IMR-90 (cell line): Measurements from ENCODE around the gene APC2. TPM values are rescaled to one million over a fixed set of nuclear protein-coding genes. Genes with fewer than 3 reads are reported as not detected.

Experiments used
- ATAC-seq: fragments of 200-7000 bp; cut with Tn5 transposase; 2 replicates; pipeline ENCODE4 v1.9.1; 2020; ENCODE audit warnings: low read depth, mild to moderate bottlenecking, moderate library complexity
- BruUV-seq: library from RNA; stranded (reverse); fragments of 400-500 nt; replicated peaks from 2 replicates; lab custom pipeline; 2021; lab: Mats Ljungman, UMichigan
- CTCF ChIA-PET: fragments of 300-600 bp; formaldehyde crosslinking; extraction: SDS; loops from one replicate; lab custom pipeline; 2021; ENCODE audit warnings: antibody characterized with exemption; lab: Yijun Ruan, JAX
- POLR2A ChIA-PET: fragments of 300-600 bp; sonication (Branson Sonifier 250); formaldehyde crosslinking; loops from one replicate; lab custom pipeline; 2022; ENCODE audit warnings: antibody characterized with exemption; ENCODE audit not compliant: unreplicated experiment; lab: Charles Lee
- DNase-seq: peaks from one replicate; pipeline ENCODE4 v3.0.0; 2013
- H2AFZ ChIP-seq: replicated peaks from 2 replicates; pipeline ENCODE3; 2013; ENCODE audit warnings: low read length, mild to moderate bottlenecking; ENCODE audit not compliant: poor library complexity
- H2AK5ac ChIP-seq: 2 replicates; pipeline ENCODE4 v1.6.1; 2013; ENCODE audit warnings: low read depth, low read length, inconsistent platforms
- H2AK9ac ChIP-seq: replicated peaks from 2 replicates; pipeline ENCODE3; 2013; ENCODE audit warnings: mild to moderate bottlenecking, low read depth, low read length, moderate library complexity; ENCODE audit not compliant: poor library complexity
- H2BK120ac ChIP-seq: 2 replicates; pipeline ENCODE4 v1.6.1; 2013; ENCODE audit warnings: low read depth, low read length, inconsistent platforms
- H2BK15ac ChIP-seq: 3 replicates; pipeline ENCODE4 v1.6.1; 2013; ENCODE audit warnings: low read depth, low read length, inconsistent platforms
- H2BK20ac ChIP-seq: 2 replicates; pipeline ENCODE4 v1.6.1; 2013; ENCODE audit warnings: low read depth, mild to moderate bottlenecking, inconsistent platforms, low read length, moderate library complexity
- H2BK5ac ChIP-seq: 2 replicates; pipeline ENCODE4 v1.6.1; 2013; ENCODE audit warnings: mild to moderate bottlenecking, low read depth, low read length, inconsistent platforms; ENCODE audit not compliant: poor library complexity, severe bottlenecking
- H3K14ac ChIP-seq: replicated peaks from 2 replicates; pipeline ENCODE4 v1.6.1; 2013; ENCODE audit warnings: low read depth, low read length, inconsistent platforms
- H3K18ac ChIP-seq: 2 replicates; pipeline ENCODE4 v1.6.1; 2013; ENCODE audit warnings: low read depth, low read length, control low read depth
- H3K23ac ChIP-seq: 2 replicates; pipeline ENCODE4 v1.6.1; 2013; ENCODE audit warnings: low read depth, low read length, inconsistent platforms
- H3K27ac ChIP-seq: 2 replicates; pipeline ENCODE4 v1.5.1; 2013; ENCODE audit warnings: mild to moderate bottlenecking, control low read depth, low read length; ENCODE audit not compliant: insufficient read depth
- H3K27me3 ChIP-seq: 2 replicates; pipeline ENCODE4 v1.6.1; 2013; ENCODE audit warnings: low read length; ENCODE audit not compliant: control insufficient read depth, insufficient read depth
- H3K36me3 ChIP-seq: 2 replicates; pipeline ENCODE4 v1.6.1; 2013; ENCODE audit warnings: low read length, mixed read lengths; ENCODE audit not compliant: control insufficient read depth, insufficient read depth
- H3K4ac ChIP-seq: 2 replicates; pipeline ENCODE4 v1.6.1; 2013; ENCODE audit warnings: low read depth, low read length, inconsistent platforms
- H3K4me1 ChIP-seq: 2 replicates; pipeline ENCODE4 v1.6.1; 2013; ENCODE audit warnings: low read length, mixed read lengths; ENCODE audit not compliant: control insufficient read depth, insufficient read depth
- H3K4me2 ChIP-seq: 2 replicates; pipeline ENCODE4 v1.6.1; 2013; ENCODE audit warnings: low read depth, mild to moderate bottlenecking, control low read depth, low read length, moderate library complexity
- H3K4me3 ChIP-seq: 2 replicates; pipeline ENCODE4 v1.5.1; 2013; ENCODE audit warnings: low read depth, mild to moderate bottlenecking, control low read depth, low read length, moderate library complexity; ENCODE audit not compliant: insufficient read depth
- H3K56ac ChIP-seq: 2 replicates; pipeline ENCODE4 v1.6.1; 2013; ENCODE audit warnings: low read length, inconsistent platforms; ENCODE audit not compliant: insufficient read depth; ENCODE audit errors: extremely low read depth
- H3K79me1 ChIP-seq, 2 experiments: 2 replicates each; pipeline ENCODE4 v1.6.1; 2013; ENCODE audit warnings: low read length in 2 of 2, inconsistent platforms in 1 of 2, low read depth in 1 of 2
- H3K9ac ChIP-seq: 2 replicates; pipeline ENCODE4 v1.6.1; 2013; ENCODE audit warnings: low read depth, low read length, control low read depth
- H3K9me1 ChIP-seq: 2 replicates; pipeline ENCODE4 v1.6.1; 2013; ENCODE audit warnings: low read length, inconsistent platforms; ENCODE audit not compliant: insufficient read depth
- H3K9me3 ChIP-seq: 2 replicates; pipeline ENCODE4 v1.6.1; 2013; ENCODE audit warnings: low read length; ENCODE audit not compliant: control insufficient read depth, insufficient read depth
- H4K20me1 ChIP-seq: 2 replicates; pipeline ENCODE4 v1.6.1; 2013; ENCODE audit warnings: low read length, inconsistent platforms; ENCODE audit not compliant: insufficient read depth
- H4K5ac ChIP-seq: 2 replicates; pipeline ENCODE4 v1.6.1; 2013; ENCODE audit warnings: mild to moderate bottlenecking, low read depth, low read length, control low read depth
- H4K8ac ChIP-seq, 2 experiments: 2 replicates each; pipeline ENCODE4 v1.6.1; 2013; ENCODE audit warnings: low read depth in 2 of 2, low read length in 2 of 2, control low read depth in 1 of 2, inconsistent platforms in 1 of 2
- H4K91ac ChIP-seq: 2 replicates; pipeline ENCODE4 v1.6.1; 2013; ENCODE audit warnings: low read depth, low read length, inconsistent platforms; ENCODE audit not compliant: insufficient read depth
- CEBPB ChIP-seq: IDR thresholded peaks from 2 replicates; pipeline ENCODE4 v1.6.1; 2012; ENCODE audit warnings: low read depth, low read length, improper control_type of control experiment
- CTCF ChIP-seq: conservative IDR thresholded peaks from 2 replicates; pipeline ENCODE4 v1.5.1; 2012; ENCODE audit warnings: mild to moderate bottlenecking, low read depth, low read length, improper control_type of control experiment
- MAFK ChIP-seq: IDR thresholded peaks from 2 replicates; pipeline ENCODE4 v1.6.1; 2012; ENCODE audit warnings: low read depth, low read length, improper control_type of control experiment
- MAZ ChIP-seq: IDR thresholded peaks from 2 replicates; pipeline ENCODE4 v1.6.1; 2012; ENCODE audit warnings: low read depth, mild to moderate bottlenecking, low read length, improper control_type of control experiment, moderate library complexity, borderline replicate concordance
- MXI1 ChIP-seq: IDR thresholded peaks from 2 replicates; pipeline ENCODE4 v1.6.1; 2012; ENCODE audit warnings: low read depth, mild to moderate bottlenecking, low read length, moderate library complexity, borderline replicate concordance
- RCOR1 ChIP-seq: IDR thresholded peaks from 2 replicates; pipeline ENCODE4 v1.6.1; 2012; ENCODE audit warnings: mild to moderate bottlenecking, low read length, improper control_type of control experiment; ENCODE audit not compliant: insufficient replicate concordance
- WGBS, 2 experiments: methylation state at CpG; one replicate each; pipeline versions ENCODE4 v1.1.5 to v1.1.7; 2013; ENCODE audit warnings: missing lambda C conversion rate in 2 of 2; ENCODE audit not compliant: insufficient read length in 1 of 2; ENCODE audit errors: extremely low coverage in 2 of 2; 5-methylcytosine and 5-hydroxymethylcytosine counted together
- dilution Hi-C: fragments of 300-500 bp; cut with HindIII; formaldehyde crosslinking; loops from one replicate; pipeline ENCODE4 v1.14.3; 2018; ENCODE audit warnings: low sequenced_read_pairs; ENCODE audit not compliant: unreplicated experiment
- in situ Hi-C: fragments of 300-500 bp; cut with MboI; formaldehyde crosslinking; loops from 3 replicates; pipeline ENCODE4 v1.14.3; 2019; ENCODE audit warnings: low sequenced_read_pairs, inconsistent platforms, mixed read lengths
- intact Hi-C: fragments of 100-400 bp; cut with micrococcal nuclease; formaldehyde crosslinking; loops from 2 replicates; pipeline ENCODE4 v1.10.0; 2022
- polyA plus RNA-seq, 3 experiments: library from polyadenylated mRNA; depleted of rRNA; stranded (reverse); fragments of >200 nt; gene quantifications; 2 replicates each; pipeline ENCODE4 v1.2.3, GENCODE V29; 2012; ENCODE audit warnings: low replicate concordance in 1 of 3
- total RNA-seq: library from RNA; depleted of rRNA; stranded (reverse); fragments of >200 nt; gene quantifications from 2 replicates; pipeline ENCODE4 v1.2.3, GENCODE V29; 2012

Gene APC2
- total and polyA plus RNA-seq, 2 of the 4 experiments (the other 2 are of a cell fraction) = 0.36 to 0.41 TPM

GRCh38 chr19:1418951-1419738 lies 30.8 kb upstream of the APC2 start:
- no peak for ATAC-seq
- no peak overlapping the region for H2BK15ac ChIP-seq
- no peak overlapping the region for H4K91ac ChIP-seq
- no peak overlapping the region for H2BK120ac ChIP-seq
- no peak overlapping the region for H3K4me2 ChIP-seq
- peak overlapping the region; percentile 41 for H2AFZ ChIP-seq
- 98% methylated on average over 11 of the region's 21 CpGs; no CpG with 5 or more reads in 1 of the 2 experiments for WGBS, 2 experiments
- H3K18ac ChIP-seq = no peak overlapping the region
- no peak overlapping the region for H2AK5ac ChIP-seq
- POLR2A ChIA-PET = interaction anchor here (0.5 kb wide), 1 partner anchor 154 kb away, joined by 6 read pairs; no protein-coding TSS in a partner anchor
- no peak overlapping the region for H3K56ac ChIP-seq
- no peak overlapping the region for H3K27ac ChIP-seq
- no peak overlapping the region for H4K8ac ChIP-seq
- intact Hi-C loops (no loop called here), dilution Hi-C loops (no loop called here), in situ Hi-C loops (no loop called here)
- peaks cover 19% of the 10 kb centered on the region for H3K4me1 ChIP-seq
- no peak overlapping the region for H3K4ac ChIP-seq
- no TSS peak for BruUV-seq
- no peaks in the 10 kb centered on the region for H3K9me3 ChIP-seq
- no peak for DNase-seq
- H2AK9ac ChIP-seq = peak overlapping the region; percentile 43
- no peak overlapping the region for H3K4me3 ChIP-seq
- H3K14ac ChIP-seq = no peak overlapping the region
- H3K23ac ChIP-seq = no peak overlapping the region
- no peak for TF ChIP-seq CEBPB
- TF ChIP-seq MXI1 = no peak
- TF ChIP-seq MAFK = no peak
- TF ChIP-seq MAZ = no peak
- no peak for TF ChIP-seq RCOR1
- no peak for TF ChIP-seq CTCF
- peaks cover 56% of the 10 kb centered on the region for H3K36me3 ChIP-seq
- H3K79me1 ChIP-seq = peaks cover 13 to 76% of the 10 kb centered on the region in 2 experiments; a peak in 3 of 4 replicates
- CTCF ChIA-PET = no interaction called here
- no peak overlapping the region for H3K9ac ChIP-seq
- H4K5ac ChIP-seq = no peak overlapping the region
- no peak overlapping the region for H2BK5ac ChIP-seq
- no peak overlapping the region for H2BK20ac ChIP-seq
- H3K9me1 ChIP-seq = peaks cover 17% of the 10 kb centered on the region
- H3K27me3 ChIP-seq = no peaks in the 10 kb centered on the region
- peaks cover 89% of the 10 kb centered on the region for H4K20me1 ChIP-seq
